ENCODE data around the gene TAPBP. TPM values are rescaled to one million over a fixed set of nuclear protein-coding genes. Genes with fewer than 3 reads are reported as not detected.
"Not testable (repeated sequence)": the region's sequence is repeated elsewhere in the genome, so short reads cannot be mapped to it uniquely, and the experiment has no call there.

Gene TAPBP
- total RNA-seq, 1 experiment from 2014 or later, result 67.2 TPM

DNA sequence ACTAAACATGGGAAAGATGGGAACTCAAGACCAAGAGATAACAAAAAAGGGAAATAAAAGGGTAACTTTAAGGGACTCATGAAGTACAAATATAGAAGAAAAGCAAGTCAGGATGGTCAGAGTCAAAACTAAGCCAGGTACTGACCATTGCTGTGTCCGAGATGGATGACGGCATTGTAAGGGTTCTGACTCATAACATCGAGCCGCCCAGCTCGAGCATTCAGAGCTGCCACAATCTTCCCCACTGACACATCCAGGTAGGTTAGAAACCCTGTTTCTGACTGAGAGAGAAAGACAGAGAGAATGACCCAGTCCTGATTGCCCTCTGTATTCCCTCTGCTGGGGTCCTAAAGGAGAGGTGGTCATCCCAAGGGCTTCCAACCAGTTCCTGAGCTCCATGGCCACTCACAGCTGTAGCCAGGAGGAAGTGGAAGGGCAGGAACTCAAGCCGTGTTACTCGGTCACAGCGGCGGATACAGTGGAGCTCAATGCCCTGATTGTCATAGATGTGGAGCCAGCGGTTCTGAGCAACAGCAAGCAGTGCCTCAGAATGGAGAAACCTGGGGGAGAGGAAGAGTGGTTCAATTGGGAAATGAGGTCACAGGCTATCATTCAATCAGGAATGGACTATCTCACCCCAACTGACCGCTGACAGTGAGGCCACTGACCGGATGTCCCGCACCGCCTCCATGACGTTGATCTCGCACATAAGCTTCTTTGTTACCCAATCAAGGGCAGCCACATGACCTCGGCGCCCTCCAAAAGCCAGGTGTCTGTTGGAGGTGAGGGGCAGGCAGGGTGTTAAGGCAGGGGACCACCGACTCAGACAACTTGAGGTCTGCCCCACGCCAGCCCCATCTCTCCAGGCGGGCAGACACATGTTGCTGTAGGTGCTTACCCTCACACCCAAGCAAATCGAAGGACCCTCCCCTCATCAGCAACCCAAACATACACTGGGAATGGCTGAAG is 26.6 kb downstream of the TAPBP start:
- H3K9me2 ChIP-seq (replicated peaks; ENCODE audit: low read length), result no peaks in the 10 kb centered on the region
- ATAC-seq (no peak), DNase-seq (no peak)
- H3K4me1 ChIP-seq (ENCODE audit: insufficient read depth, low read length), result peaks cover 17% of the 10 kb centered on the region
- no peaks in the 10 kb centered on the region for H3F3A ChIP-seq (ENCODE audit: low read length, unreplicated experiment)
- peaks cover 52% of the 10 kb centered on the region for H3K79me2 ChIP-seq (ENCODE audit: low read length)
- BruUV-seq (replicated peaks), result no TSS peak
- no peaks in the 10 kb centered on the region for H3K9me3 ChIP-seq (ENCODE audit: low read length)
- H4K20me1 ChIP-seq (ENCODE audit: low read length), result no peaks in the 10 kb centered on the region
- no peaks in the 10 kb centered on the region for H3K27me3 ChIP-seq (ENCODE audit: low read length)
- 0 out of 2 replicates have a peak overlapping the region, but pooled peaks have one; percentile 97 for H3K4me3 ChIP-seq (ENCODE audit: low read length)
- H3K4me2 ChIP-seq (ENCODE audit: low read length), result peak overlapping the region; percentile 98; the same call in 1 of the 2 replicates
- ChIA-PET CTCF (no interaction called here), POLR2A (ENCODE audit: unreplicated experiment) (no interaction called here)
- H3K36me3 ChIP-seq (ENCODE audit: low read depth, low read length), result peaks cover 43% of the 10 kb centered on the region
- no peak overlapping the region for H2AFZ ChIP-seq (ENCODE audit: low read length)
- intact Hi-C loops (cut with micrococcal nuclease), result no loop called here
- no peak overlapping the region for H3K9ac ChIP-seq (ENCODE audit: low read length)
- H3K27ac ChIP-seq (ENCODE audit: low read length), result no peak overlapping the region
- no peak for TF ChIP-seq EZH2phosphoT487 (IDR thresholded peaks at IDR 0.05; ENCODE audit: borderline replicate concordance, low read length)
- TF ChIP-seq, protein P1, sequence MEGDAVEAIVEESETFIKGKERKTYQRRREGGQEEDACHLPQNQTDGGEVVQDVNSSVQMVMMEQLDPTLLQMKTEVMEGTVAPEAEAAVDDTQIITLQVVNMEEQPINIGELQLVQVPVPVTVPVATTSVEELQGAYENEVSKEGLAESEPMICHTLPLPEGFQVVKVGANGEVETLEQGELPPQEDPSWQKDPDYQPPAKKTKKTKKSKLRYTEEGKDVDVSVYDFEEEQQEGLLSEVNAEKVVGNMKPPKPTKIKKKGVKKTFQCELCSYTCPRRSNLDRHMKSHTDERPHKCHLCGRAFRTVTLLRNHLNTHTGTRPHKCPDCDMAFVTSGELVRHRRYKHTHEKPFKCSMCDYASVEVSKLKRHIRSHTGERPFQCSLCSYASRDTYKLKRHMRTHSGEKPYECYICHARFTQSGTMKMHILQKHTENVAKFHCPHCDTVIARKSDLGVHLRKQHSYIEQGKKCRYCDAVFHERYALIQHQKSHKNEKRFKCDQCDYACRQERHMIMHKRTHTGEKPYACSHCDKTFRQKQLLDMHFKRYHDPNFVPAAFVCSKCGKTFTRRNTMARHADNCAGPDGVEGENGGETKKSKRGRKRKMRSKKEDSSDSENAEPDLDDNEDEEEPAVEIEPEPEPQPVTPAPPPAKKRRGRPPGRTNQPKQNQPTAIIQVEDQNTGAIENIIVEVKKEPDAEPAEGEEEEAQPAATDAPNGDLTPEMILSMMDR (conservative IDR thresholded peaks at IDR 0.05; ENCODE audit: low read depth, low read length), result no peak

GRCh38 chr6:33285214-33285613 is 28.7 kb downstream of the TAPBP start:
- H3K4me1 ChIP-seq (ENCODE audit: insufficient read depth, low read length), result peaks cover 12% of the 10 kb centered on the region
- H3K4me2 ChIP-seq (ENCODE audit: low read length); ATAC-seq; H4K20me1 ChIP-seq (ENCODE audit: low read length); H3K4me3 ChIP-seq (ENCODE audit: low read length); H2AFZ ChIP-seq (ENCODE audit: low read length); intact Hi-C loops (cut with micrococcal nuclease); CTCF ChIA-PET; H3K9ac ChIP-seq (ENCODE audit: low read length); H3K27ac ChIP-seq (ENCODE audit: low read length); H3K9me2 ChIP-seq (replicated peaks; ENCODE audit: low read length); DNase-seq; BruUV-seq (replicated peaks); H3K9me3 ChIP-seq (ENCODE audit: low read length); H3F3A ChIP-seq (ENCODE audit: low read length, unreplicated experiment); H3K27me3 ChIP-seq (ENCODE audit: low read length): not testable (repeated sequence)
- peaks cover 34% of the 10 kb centered on the region for H3K79me2 ChIP-seq (ENCODE audit: low read length)
- peaks cover 38% of the 10 kb centered on the region for H3K36me3 ChIP-seq (ENCODE audit: low read depth, low read length)
- POLR2A ChIA-PET (ENCODE audit: unreplicated experiment), result interaction anchor here (1.1 kb wide), 1 partner anchor 32 kb away, joined by 6 read pairs; the partner anchor contains the start of gene ZBTB22

GRCh38 chr6:33280539-33280938 is 33.3 kb downstream of the TAPBP start:
- intact Hi-C loops (cut with micrococcal nuclease), result no loop called here

More at GRCh38 chr6:33280539-33280938, 33.3 kb downstream of the TAPBP start:
- Histone ChIP-seq H3F3A (ENCODE audit: low read length, unreplicated experiment) (peaks cover 10% of the 10 kb centered on the region), H3K4me2 (ENCODE audit: low read length) (no peak overlapping the region), H3K4me1 (ENCODE audit: insufficient read depth, low read length) (peaks cover 18% of the 10 kb centered on the region), H3K36me3 (ENCODE audit: low read depth, low read length) (peaks cover 24% of the 10 kb centered on the region), H3K9me2 (replicated peaks; ENCODE audit: low read length) (no peaks in the 10 kb centered on the region), H4K20me1 (ENCODE audit: low read length) (peaks cover 4% of the 10 kb centered on the region; the same call in 1 of the 2 replicates), H3K4me3 (ENCODE audit: low read length) (no peak overlapping the region), H3K79me2 (ENCODE audit: low read length) (peaks cover 3% of the 10 kb centered on the region; the same call in 1 of the 2 replicates), H2AFZ (ENCODE audit: low read length) (no peak overlapping the region), H3K27me3 (ENCODE audit: low read length) (no peaks in the 10 kb centered on the region), H3K27ac (ENCODE audit: low read length) (no peak overlapping the region), H3K9ac (ENCODE audit: low read length) (no peak overlapping the region), H3K9me3 (ENCODE audit: low read length) (no peaks in the 10 kb centered on the region)
- BruUV-seq (replicated peaks), result no TSS peak
- POLR2A ChIA-PET (ENCODE audit: unreplicated experiment), result interaction anchor here (0.6 kb wide), 1 partner anchor 311 kb away, joined by 3 read pairs; no protein-coding TSS in a partner anchor
- ATAC-seq (no peak), DNase-seq (no peak)
- TF ChIP-seq EZH2phosphoT487 (IDR thresholded peaks at IDR 0.05; ENCODE audit: borderline replicate concordance, low read length) (no peak), EZH2 (IDR thresholded peaks at IDR 0.05; ENCODE audit: low read length, unreplicated experiment) (no peak)
- TF ChIP-seq, protein P1 (conservative IDR thresholded peaks at IDR 0.05; ENCODE audit: low read depth, low read length), result no peak
- CTCF ChIA-PET, result no interaction called here
